GM19372 (cell line): ENCODE results near the gene PCDHB5.
"Not testable (repeated sequence)": the region's sequence is repeated elsewhere in the genome, so short reads cannot be mapped to it uniquely, and the experiment has no call there.

Experiments used
- ATAC-seq: cut with Tn5 transposase; IDR thresholded peaks from one replicate; pipeline ENCODE4 v1.9.1; 2021; ENCODE audit warnings: mild to moderate bottlenecking, low read depth, moderate library complexity; ENCODE audit not compliant: unreplicated experiment

The PCDHB5 gene

GRCh38 chr5:141150993-141151325 lies 16.0 kb downstream of the PCDHB5 start:
- no peak for ATAC-seq

- ATAC-seq = not testable (repeated sequence)
Measured at GRCh38 chr5:141151632-141152031, 16.6 kb downstream of the PCDHB5 start.

DNA sequence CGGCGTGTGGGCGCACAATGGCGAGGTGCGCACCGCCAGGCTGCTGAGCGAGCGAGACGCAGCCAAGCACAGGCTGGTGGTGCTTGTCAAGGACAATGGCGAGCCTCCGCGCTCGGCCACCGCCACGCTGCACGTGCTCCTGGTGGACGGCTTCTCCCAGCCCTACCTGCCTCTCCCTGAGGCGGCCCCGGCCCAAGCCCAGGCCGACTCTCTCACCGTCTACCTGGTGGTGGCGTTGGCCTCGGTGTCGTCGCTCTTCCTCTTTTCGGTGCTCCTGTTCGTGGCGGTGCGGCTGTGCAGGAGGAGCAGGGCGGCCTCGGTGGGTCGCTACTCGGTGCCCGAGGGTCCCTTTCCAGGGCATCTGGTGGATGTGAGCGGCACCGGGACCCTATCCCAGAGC lies 17.1 kb downstream of the PCDHB5 start:
- ATAC-seq = not testable (repeated sequence)

GRCh38 chr5:141155540-141156374 lies 20.8 kb downstream of the PCDHB5 start:
- no peak for ATAC-seq

GRCh38 chr5:141157356-141157755 lies 22.4 kb downstream of the PCDHB5 start:
- ATAC-seq = not testable (repeated sequence)

- not testable (repeated sequence) for ATAC-seq
Measured at GRCh38 chr5:141157901-141158300, 22.9 kb downstream of the PCDHB5 start.

GRCh38 chr5:141172381-141173204 lies 37.6 kb downstream of the PCDHB5 start, which contains the start of gene PCDHB7:
TSS of gene PCDHB7 (plus strand) at chr5:141172644. CDS start at chr5:141172836, 192 bp downstream.
- ATAC-seq = no peak

GRCh38 chr5:141174291-141175104 lies 39.5 kb downstream of the PCDHB5 start:
- ATAC-seq = not testable (repeated sequence)

- ATAC-seq = no peak
Measured at GRCh38 chr5:141175933-141176332, 40.9 kb downstream of the PCDHB5 start.

- not testable (repeated sequence) for ATAC-seq
Measured at GRCh38 chr5:141177577-141178191, 42.7 kb downstream of the PCDHB5 start, which contains the start of gene PCDHB8. TSS of gene PCDHB8 (plus strand) at chr5:141177790. CDS start at chr5:141178035, 245 bp downstream.

- not testable (repeated sequence) for ATAC-seq
Measured at GRCh38 chr5:141179371-141179770, 44.4 kb downstream of the PCDHB5 start.

DNA sequence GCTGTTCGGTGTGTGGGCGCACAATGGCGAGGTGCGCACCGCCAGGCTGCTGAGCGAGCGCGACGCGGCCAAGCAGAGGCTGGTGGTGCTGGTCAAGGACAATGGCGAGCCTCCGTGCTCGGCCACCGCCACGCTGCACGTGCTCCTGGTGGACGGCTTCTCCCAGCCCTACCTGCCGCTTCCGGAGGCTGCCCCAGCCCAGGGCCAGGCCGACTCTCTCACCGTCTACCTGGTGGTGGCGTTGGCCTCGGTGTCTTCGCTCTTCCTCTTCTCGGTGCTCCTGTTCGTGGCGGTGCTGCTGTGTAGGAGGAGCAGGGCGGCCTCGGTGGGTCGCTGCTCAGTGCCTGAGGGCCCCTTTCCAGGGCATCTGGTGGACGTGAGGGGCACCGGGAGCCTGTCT lies 44.9 kb downstream of the PCDHB5 start:
- ATAC-seq = not testable (repeated sequence)

GRCh38 chr5:141180313-141180712 lies 45.3 kb downstream of the PCDHB5 start:
- ATAC-seq = no peak

DNA sequence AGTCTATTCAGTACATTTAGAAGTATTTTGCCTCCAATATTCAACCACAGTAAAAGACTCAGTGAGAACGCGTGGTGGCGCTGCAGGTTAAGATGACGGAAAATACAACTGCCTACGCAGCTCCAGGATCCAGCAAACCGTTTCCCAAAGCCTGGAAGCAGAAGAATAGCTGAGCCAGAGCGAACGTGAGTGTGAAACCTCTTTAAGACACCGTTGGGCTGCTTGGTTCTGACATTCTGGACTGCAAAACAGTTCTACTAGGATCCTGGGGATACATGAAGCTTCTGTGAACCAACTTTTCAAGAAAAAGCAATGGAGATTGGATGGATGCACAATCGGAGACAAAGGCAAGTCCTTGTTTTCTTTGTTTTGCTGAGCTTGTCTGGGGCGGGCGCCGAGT lies 47.2 kb downstream of the PCDHB5 start, which contains the start of gene PCDHB16:
TSS of gene PCDHB16 (plus strand) at position 140 of the 400 bp plus-strand sequence. CDS start at position 313, 173 bp downstream.
- no peak for ATAC-seq

- not testable (repeated sequence) for ATAC-seq
Measured at GRCh38 chr5:141184117-141184855, 49.3 kb downstream of the PCDHB5 start.

DNA sequence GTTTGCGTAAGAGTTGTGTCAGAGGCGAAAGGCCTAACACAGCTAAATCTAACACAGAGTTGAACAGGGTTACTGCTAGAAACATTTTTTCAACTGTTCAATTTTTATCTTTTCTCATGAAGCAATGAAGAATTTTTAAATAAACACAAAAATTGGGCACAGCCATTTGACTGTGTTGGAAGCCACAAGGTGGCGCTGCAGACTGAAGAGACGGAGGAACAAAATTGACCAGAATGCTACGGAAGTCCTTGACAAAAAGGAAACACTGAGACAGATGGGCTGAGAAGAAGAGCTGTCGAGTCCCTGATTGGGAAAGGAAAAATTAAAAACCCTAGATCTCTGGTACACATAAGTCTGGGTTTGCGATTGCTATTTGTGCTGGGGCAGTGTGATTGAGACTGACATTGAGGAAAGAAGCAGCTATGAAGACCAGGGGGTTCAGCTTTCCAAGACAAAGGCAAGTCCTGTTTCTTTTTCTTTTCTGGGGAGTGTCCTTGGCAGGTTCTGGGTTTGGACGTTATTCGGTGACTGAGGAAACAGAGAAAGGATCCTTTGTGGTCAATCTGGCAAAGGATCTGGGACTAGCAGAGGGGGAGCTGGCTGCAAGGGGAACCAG lies 52.0 kb downstream of the PCDHB5 start, which contains the start of gene PCDHB9:
TSS of gene PCDHB9 (plus strand) at position 265 of the 616 bp plus-strand sequence. CDS start at position 423, 158 bp downstream.
- ATAC-seq = no peak
